GM23338 (cell line): ENCODE measurements around the gene DAPK2. TPM values are rescaled to one million over a fixed set of nuclear protein-coding genes. Genes with fewer than 3 reads are reported as not detected.

Source experiments
- ATAC-seq: fragments of 200-7000 bp; cut with Tn5 transposase; 3 replicates; pipeline ENCODE4 v1.9.1; 2020
- DNase-seq: peaks from one replicate; pipeline ENCODE4 v3.0.0-alpha.2; 2015; ENCODE audit warnings: low spot score
- H2AFZ ChIP-seq: fragments of 200-600 bp; sonication (generic); 2 replicates; pipeline ENCODE4 v1.8.0; 2016; ENCODE audit warnings: antibody characterized with exemption, mild to moderate bottlenecking, moderate library complexity
- H3F3A ChIP-seq: fragments of 200-600 bp; sonication (generic); replicated peaks from 2 replicates; pipeline ENCODE4 v1.8.0; 2017; ENCODE audit warnings: antibody characterized with exemption, mixed run types, low read depth
- H3K27ac ChIP-seq: fragments of 200-600 bp; sonication (generic); 2 replicates; pipeline ENCODE4 v1.6.1; 2016; ENCODE audit warnings: low read depth
- H3K27me3 ChIP-seq: fragments of 200-600 bp; sonication (generic); 2 replicates; pipeline ENCODE4 v1.8.0; 2016; ENCODE audit warnings: mild to moderate bottlenecking, mixed run types, moderate library complexity; ENCODE audit not compliant: insufficient read depth
- H3K36me3 ChIP-seq: fragments of 200-600 bp; sonication (generic); 2 replicates; pipeline ENCODE4 v1.8.0; 2016; ENCODE audit warnings: mild to moderate bottlenecking; ENCODE audit not compliant: insufficient read depth
- H3K4me1 ChIP-seq: fragments of 200-600 bp; sonication (generic); 2 replicates; pipeline ENCODE4 v1.8.0; 2016; ENCODE audit warnings: mild to moderate bottlenecking, moderate library complexity; ENCODE audit not compliant: insufficient read depth
- H3K4me2 ChIP-seq: fragments of 200-600 bp; sonication (generic); 2 replicates; pipeline ENCODE4 v1.7.1; 2017; ENCODE audit warnings: mixed run types
- H3K4me3 ChIP-seq: fragments of 200-600 bp; sonication (generic); 2 replicates; pipeline ENCODE4 v1.6.1; 2016; ENCODE audit warnings: mixed run types
- H3K79me2 ChIP-seq: fragments of 200-600 bp; sonication (generic); replicated peaks from 2 replicates; pipeline ENCODE4 v1.8.0; 2017; ENCODE audit warnings: mild to moderate bottlenecking; ENCODE audit not compliant: insufficient read depth
- H3K9me2 ChIP-seq: fragments of 200-600 bp; sonication (generic); 2 replicates; pipeline ENCODE4 v1.8.0; 2017; ENCODE audit not compliant: insufficient read depth
- H4K20me1 ChIP-seq: fragments of 200-600 bp; sonication (generic); replicated peaks from 2 replicates; pipeline ENCODE4 v1.8.0; 2017; ENCODE audit warnings: mild to moderate bottlenecking; ENCODE audit not compliant: insufficient read depth
- H3K27ac Mint-ChIP-seq: 2 replicates; pipeline ENCODE4 v1.8.0; 2020; ENCODE audit warnings: inconsistent platforms, mild to moderate bottlenecking, moderate library complexity, mixed read lengths
- H3K27me3 Mint-ChIP-seq: 3 replicates; pipeline ENCODE4 v1.8.0; 2022; ENCODE audit warnings: low read depth, mild to moderate bottlenecking, moderate library complexity, mixed read lengths, inconsistent platforms; ENCODE audit not compliant: insufficient read depth, poor library complexity
- H3K36me3 Mint-ChIP-seq: 3 replicates; pipeline ENCODE4 v1.8.0; 2021; ENCODE audit warnings: low read depth, mild to moderate bottlenecking, inconsistent platforms, moderate library complexity, mixed read lengths
- H3K4me1 Mint-ChIP-seq: 3 replicates; pipeline ENCODE4 v1.8.0; 2020; ENCODE audit warnings: mild to moderate bottlenecking, inconsistent platforms, mixed read lengths
- H3K4me3 Mint-ChIP-seq: 3 replicates; pipeline ENCODE4 v1.8.0; 2021; ENCODE audit warnings: moderate library complexity, mild to moderate bottlenecking, inconsistent platforms, mixed read lengths
- H3K9me3 Mint-ChIP-seq: 3 replicates; pipeline ENCODE4 v1.8.0; 2020; ENCODE audit warnings: moderate library complexity, mild to moderate bottlenecking, inconsistent platforms, mixed read lengths
- CREB1 ChIP-seq: fragments of 250-450 bp; sonication (Bioruptor Pico); IDR thresholded peaks from 2 replicates; pipeline ENCODE4 v1.5.0; 2020; ENCODE audit warnings: low read depth, mild to moderate bottlenecking, moderate library complexity
- ETS1 ChIP-seq: IDR thresholded peaks from 2 replicates; pipeline ENCODE4 v1.6.1; 2016; ENCODE audit warnings: antibody characterized with exemption
- EZH2 ChIP-seq: fragments of 200-600 bp; sonication (generic); IDR thresholded peaks from one replicate; pipeline ENCODE4 v1.8.0; 2017; ENCODE audit warnings: antibody characterized with exemption, mild to moderate bottlenecking, low read depth; ENCODE audit not compliant: unreplicated experiment
- EZH2phosphoT487 ChIP-seq: fragments of 200-600 bp; sonication (generic); IDR thresholded peaks from one replicate; pipeline ENCODE4 v1.8.1; 2018; ENCODE audit warnings: antibody characterized with exemption; ENCODE audit not compliant: unreplicated experiment
- JUNB ChIP-seq: IDR thresholded peaks from one replicate; pipeline ENCODE4 v1.6.1; 2016; ENCODE audit warnings: antibody characterized with exemption; ENCODE audit not compliant: unreplicated experiment
- NANOG ChIP-seq: IDR thresholded peaks from 2 replicates; pipeline ENCODE4 v1.6.1; 2016; ENCODE audit warnings: antibody characterized with exemption, borderline replicate concordance
- POLR2AphosphoS5 ChIP-seq: IDR thresholded peaks from 2 replicates; pipeline ENCODE4 v1.6.1; 2016; ENCODE audit warnings: antibody characterized with exemption, low read depth
- STAT1 ChIP-seq: IDR thresholded peaks from one replicate; pipeline ENCODE4 v1.6.1; 2016; ENCODE audit warnings: antibody characterized with exemption; ENCODE audit not compliant: unreplicated experiment
- ZNF114 ChIP-seq: fragments of 250-450 bp; sonication (Bioruptor Pico); IDR thresholded peaks from 2 replicates; pipeline ENCODE4 v1.5.0; 2020; ENCODE audit warnings: mild to moderate bottlenecking, moderate library complexity
- ZNF331 ChIP-seq: fragments of 250-450 bp; sonication (Bioruptor Pico); IDR thresholded peaks from 2 replicates; pipeline ENCODE4 v1.5.0; 2020; ENCODE audit warnings: low read depth, mild to moderate bottlenecking, moderate library complexity
- ZNF462 ChIP-seq: fragments of 250-450 bp; sonication (Bioruptor Pico); IDR thresholded peaks from 2 replicates; pipeline ENCODE4 v1.5.0; 2020; ENCODE audit warnings: mild to moderate bottlenecking, moderate library complexity
- polyA plus RNA-seq: library from polyadenylated mRNA; unstranded; fragments of >200 nt; fragmentation: Nextera tagmentation; extraction: Ambion mirVana; gene quantifications from 2 replicates; pipeline ENCODE4 v1.2.1, GENCODE V29; 2016
- total RNA-seq: library from RNA; depleted of rRNA; stranded (reverse); fragments of >200 nt; shearing (Covaris generic); gene quantifications from 2 replicates; pipeline ENCODE4 v1.2.3, GENCODE V29; 2014
- TF ChIP-seq, protein P1 (sequence below): IDR thresholded peaks from one replicate; pipeline ENCODE4 v1.6.1; 2018; ENCODE audit warnings: antibody characterized with exemption; ENCODE audit not compliant: unreplicated experiment
- TF ChIP-seq, protein P2 (sequence below), 2 experiments: fragments of 200-600 bp in 1 of 2; sonication (generic) in 1 of 2; conservative IDR thresholded peaks; 2 replicates each; pipeline versions ENCODE4 v1.5.1 to v1.6.1; 2016 to 2017; ENCODE audit warnings: antibody characterized with exemption in 2 of 2, low read depth in 2 of 2, mild to moderate bottlenecking in 2 of 2, moderate library complexity in 1 of 2

Gene DAPK2
- total and polyA plus RNA-seq, 2 experiments from 2014 or later: 1.6 to 3.1 TPM

- TF ChIP-seq EZH2phosphoT487: no peak
- TF ChIP-seq ZNF114 (CRISPR knock-in tag): no peak
- no peak for TF ChIP-seq JUNB
- TF ChIP-seq EZH2: no peak
- TF ChIP-seq, protein P1, sequence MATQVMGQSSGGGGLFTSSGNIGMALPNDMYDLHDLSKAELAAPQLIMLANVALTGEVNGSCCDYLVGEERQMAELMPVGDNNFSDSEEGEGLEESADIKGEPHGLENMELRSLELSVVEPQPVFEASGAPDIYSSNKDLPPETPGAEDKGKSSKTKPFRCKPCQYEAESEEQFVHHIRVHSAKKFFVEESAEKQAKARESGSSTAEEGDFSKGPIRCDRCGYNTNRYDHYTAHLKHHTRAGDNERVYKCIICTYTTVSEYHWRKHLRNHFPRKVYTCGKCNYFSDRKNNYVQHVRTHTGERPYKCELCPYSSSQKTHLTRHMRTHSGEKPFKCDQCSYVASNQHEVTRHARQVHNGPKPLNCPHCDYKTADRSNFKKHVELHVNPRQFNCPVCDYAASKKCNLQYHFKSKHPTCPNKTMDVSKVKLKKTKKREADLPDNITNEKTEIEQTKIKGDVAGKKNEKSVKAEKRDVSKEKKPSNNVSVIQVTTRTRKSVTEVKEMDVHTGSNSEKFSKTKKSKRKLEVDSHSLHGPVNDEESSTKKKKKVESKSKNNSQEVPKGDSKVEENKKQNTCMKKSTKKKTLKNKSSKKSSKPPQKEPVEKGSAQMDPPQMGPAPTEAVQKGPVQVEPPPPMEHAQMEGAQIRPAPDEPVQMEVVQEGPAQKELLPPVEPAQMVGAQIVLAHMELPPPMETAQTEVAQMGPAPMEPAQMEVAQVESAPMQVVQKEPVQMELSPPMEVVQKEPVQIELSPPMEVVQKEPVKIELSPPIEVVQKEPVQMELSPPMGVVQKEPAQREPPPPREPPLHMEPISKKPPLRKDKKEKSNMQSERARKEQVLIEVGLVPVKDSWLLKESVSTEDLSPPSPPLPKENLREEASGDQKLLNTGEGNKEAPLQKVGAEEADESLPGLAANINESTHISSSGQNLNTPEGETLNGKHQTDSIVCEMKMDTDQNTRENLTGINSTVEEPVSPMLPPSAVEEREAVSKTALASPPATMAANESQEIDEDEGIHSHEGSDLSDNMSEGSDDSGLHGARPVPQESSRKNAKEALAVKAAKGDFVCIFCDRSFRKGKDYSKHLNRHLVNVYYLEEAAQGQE: no peak
- no peak for TF ChIP-seq CREB1 (CRISPR knock-in tag)
- no peak for TF ChIP-seq STAT1
- no peak for TF ChIP-seq ETS1
- TF ChIP-seq POLR2AphosphoS5: no peak
- no peak for TF ChIP-seq NANOG
- no peak for TF ChIP-seq ZNF462 (CRISPR knock-in tag)
- TF ChIP-seq, protein P2, sequence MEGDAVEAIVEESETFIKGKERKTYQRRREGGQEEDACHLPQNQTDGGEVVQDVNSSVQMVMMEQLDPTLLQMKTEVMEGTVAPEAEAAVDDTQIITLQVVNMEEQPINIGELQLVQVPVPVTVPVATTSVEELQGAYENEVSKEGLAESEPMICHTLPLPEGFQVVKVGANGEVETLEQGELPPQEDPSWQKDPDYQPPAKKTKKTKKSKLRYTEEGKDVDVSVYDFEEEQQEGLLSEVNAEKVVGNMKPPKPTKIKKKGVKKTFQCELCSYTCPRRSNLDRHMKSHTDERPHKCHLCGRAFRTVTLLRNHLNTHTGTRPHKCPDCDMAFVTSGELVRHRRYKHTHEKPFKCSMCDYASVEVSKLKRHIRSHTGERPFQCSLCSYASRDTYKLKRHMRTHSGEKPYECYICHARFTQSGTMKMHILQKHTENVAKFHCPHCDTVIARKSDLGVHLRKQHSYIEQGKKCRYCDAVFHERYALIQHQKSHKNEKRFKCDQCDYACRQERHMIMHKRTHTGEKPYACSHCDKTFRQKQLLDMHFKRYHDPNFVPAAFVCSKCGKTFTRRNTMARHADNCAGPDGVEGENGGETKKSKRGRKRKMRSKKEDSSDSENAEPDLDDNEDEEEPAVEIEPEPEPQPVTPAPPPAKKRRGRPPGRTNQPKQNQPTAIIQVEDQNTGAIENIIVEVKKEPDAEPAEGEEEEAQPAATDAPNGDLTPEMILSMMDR (conservative IDR thresholded peaks at IDR 0.05; ENCODE audit: low read depth in 2 of 2): no peak
- no peak for TF ChIP-seq ZNF331 (CRISPR knock-in tag)
- H4K20me1 ChIP-seq: no peaks in the 10 kb centered on the region
- H3K4me2 ChIP-seq: no peak overlapping the region
- no peak overlapping the region; the same call in 2 of the 3 replicates for H3K4me3 Mint-ChIP-seq
- no peaks in the 10 kb centered on the region for H3K27me3 ChIP-seq
- no peaks in the 10 kb centered on the region for H3K4me1 ChIP-seq
- H2AFZ ChIP-seq: peak overlapping the region; percentile 32; the same call in 1 of the 2 replicates
- no peaks in the 10 kb centered on the region for H3K9me3 Mint-ChIP-seq
- no peaks in the 10 kb centered on the region for H3K9me2 ChIP-seq
- H3K36me3 ChIP-seq: no peaks in the 10 kb centered on the region; the same call in 1 of the 2 replicates
- no peak for DNase-seq
- no peak overlapping the region for H3K27ac ChIP-seq
- H3F3A ChIP-seq: no peaks in the 10 kb centered on the region
- no peaks in the 10 kb centered on the region for H3K79me2 ChIP-seq
- H3K4me1 Mint-ChIP-seq: no peaks in the 10 kb centered on the region; the same call in 2 of the 3 replicates
- H3K4me3 ChIP-seq: no peak overlapping the region
- peaks cover 8% of the 10 kb centered on the region for H3K27me3 Mint-ChIP-seq
- H3K36me3 Mint-ChIP-seq: no peaks in the 10 kb centered on the region
- no peak overlapping the region for H3K27ac Mint-ChIP-seq
- no peak for ATAC-seq
Observed at GRCh38 chr15:63860555-63860954, 185.7 kb downstream of the DAPK2 start.
